A549 (cell line): Measurements from ENCODE around the gene PDGFD.

Experiments used
- BHLHE40 ChIP-seq: IDR thresholded peaks from 2 replicates; pipeline ENCODE4 v1.6.1; 2012; ENCODE audit warnings: low read depth, low read length, inconsistent platforms
- CEBPB ChIP-seq, 2 experiments: fragments of >200 bp in 1 of 2; sonication (Bioruptor Twin) in 1 of 2; formaldehyde crosslinking in 1 of 2; IDR thresholded peaks; 2 replicates each; pipeline ENCODE4 v1.6.1; 2012 to 2016
- EP300 ChIP-seq, 2 experiments: fragments of >200 bp; sonication (Bioruptor Twin); formaldehyde crosslinking; IDR thresholded peaks; 2 replicates in 1 of 2; 3 replicates in 1 of 2; pipeline ENCODE4 v1.6.1; 2016 to 2017
- KDM1A ChIP-seq: fragments of 200-600 bp; sonication (generic); IDR thresholded peaks from 2 replicates; pipeline ENCODE4 v1.6.1; 2016; ENCODE audit warnings: low read depth, mild to moderate bottlenecking
- MYC ChIP-seq: IDR thresholded peaks from 2 replicates; pipeline ENCODE4 v1.6.1; 2012; ENCODE audit warnings: mild to moderate bottlenecking, inconsistent platforms, low read length, improper control_type of control experiment, borderline replicate concordance
- NR3C1 ChIP-seq: fragments of >200 bp; sonication (Bioruptor Twin); formaldehyde crosslinking; IDR thresholded peaks from 3 replicates; pipeline ENCODE4 v1.6.1; 2017
- POLR2A ChIP-seq: IDR thresholded peaks from 2 replicates; pipeline ENCODE4 v1.6.1; 2012; ENCODE audit warnings: mild to moderate bottlenecking, low read length
- RAD21 ChIP-seq, 2 experiments: fragments of >200 bp in 1 of 2; sonication (Bioruptor Twin) in 1 of 2; formaldehyde crosslinking in 1 of 2; IDR thresholded peaks in 1 of 2; conservative IDR thresholded peaks in 1 of 2; 2 replicates in 1 of 2; 3 replicates in 1 of 2; pipeline ENCODE4 v1.6.1; 2012 to 2018; ENCODE audit warnings: inconsistent platforms in 1 of 2
- TF ChIP-seq, protein P1 (sequence below): fragments of >200 bp; sonication (Bioruptor Twin); formaldehyde crosslinking; IDR thresholded peaks from 3 replicates; pipeline ENCODE4 v1.5.1; 2016
- TF ChIP-seq, protein P2 (sequence below): fragments of 200-600 bp; sonication (generic); IDR thresholded peaks from 2 replicates; pipeline ENCODE4 v1.6.1; 2016; ENCODE audit warnings: antibody characterized with exemption, mild to moderate bottlenecking, moderate library complexity
- TF ChIP-seq, protein P3 (sequence below): fragments of 250-450 bp; sonication (Bioruptor Pico); IDR thresholded peaks from 2 replicates; pipeline ENCODE4 v1.5.0; 2021; ENCODE audit warnings: mild to moderate bottlenecking, moderate library complexity, borderline replicate concordance

DNA sequence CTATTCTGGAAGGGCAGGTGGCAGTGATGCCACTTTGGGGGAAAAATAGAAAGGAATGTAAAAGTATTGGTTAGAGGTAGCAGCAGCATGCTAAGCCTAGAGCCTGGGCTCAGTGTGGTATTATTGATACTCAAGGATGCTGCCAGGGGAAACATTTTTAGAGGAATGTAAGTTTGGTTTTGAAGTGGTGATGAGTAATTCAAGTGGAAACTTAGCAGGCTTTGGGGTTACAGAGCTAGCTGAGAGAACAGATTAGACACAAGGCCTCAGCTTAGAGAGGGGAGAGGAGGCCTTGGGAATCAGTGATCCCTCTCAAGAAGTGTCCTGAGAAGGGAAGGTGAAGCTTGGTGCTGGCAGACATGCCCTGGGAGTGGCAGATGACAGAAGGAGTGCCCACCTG, 160.5 kb downstream of the PDGFD start:
- TF ChIP-seq, protein P1, sequence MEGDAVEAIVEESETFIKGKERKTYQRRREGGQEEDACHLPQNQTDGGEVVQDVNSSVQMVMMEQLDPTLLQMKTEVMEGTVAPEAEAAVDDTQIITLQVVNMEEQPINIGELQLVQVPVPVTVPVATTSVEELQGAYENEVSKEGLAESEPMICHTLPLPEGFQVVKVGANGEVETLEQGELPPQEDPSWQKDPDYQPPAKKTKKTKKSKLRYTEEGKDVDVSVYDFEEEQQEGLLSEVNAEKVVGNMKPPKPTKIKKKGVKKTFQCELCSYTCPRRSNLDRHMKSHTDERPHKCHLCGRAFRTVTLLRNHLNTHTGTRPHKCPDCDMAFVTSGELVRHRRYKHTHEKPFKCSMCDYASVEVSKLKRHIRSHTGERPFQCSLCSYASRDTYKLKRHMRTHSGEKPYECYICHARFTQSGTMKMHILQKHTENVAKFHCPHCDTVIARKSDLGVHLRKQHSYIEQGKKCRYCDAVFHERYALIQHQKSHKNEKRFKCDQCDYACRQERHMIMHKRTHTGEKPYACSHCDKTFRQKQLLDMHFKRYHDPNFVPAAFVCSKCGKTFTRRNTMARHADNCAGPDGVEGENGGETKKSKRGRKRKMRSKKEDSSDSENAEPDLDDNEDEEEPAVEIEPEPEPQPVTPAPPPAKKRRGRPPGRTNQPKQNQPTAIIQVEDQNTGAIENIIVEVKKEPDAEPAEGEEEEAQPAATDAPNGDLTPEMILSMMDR, result no peak
- TF ChIP-seq POLR2A (no peak), NR3C1 (no peak), RAD21 (conservative IDR thresholded peaks at IDR 0.05 in 1 of 2, IDR thresholded peaks at IDR 0.05 in 1 of 2) (no peak), MYC (no peak), BHLHE40 (no peak), EP300 (IDR thresholded peaks at IDR 0.05) (no peak), KDM1A (no peak), CEBPB (IDR thresholded peaks at IDR 0.05) (no peak)
- TF ChIP-seq, protein P2, sequence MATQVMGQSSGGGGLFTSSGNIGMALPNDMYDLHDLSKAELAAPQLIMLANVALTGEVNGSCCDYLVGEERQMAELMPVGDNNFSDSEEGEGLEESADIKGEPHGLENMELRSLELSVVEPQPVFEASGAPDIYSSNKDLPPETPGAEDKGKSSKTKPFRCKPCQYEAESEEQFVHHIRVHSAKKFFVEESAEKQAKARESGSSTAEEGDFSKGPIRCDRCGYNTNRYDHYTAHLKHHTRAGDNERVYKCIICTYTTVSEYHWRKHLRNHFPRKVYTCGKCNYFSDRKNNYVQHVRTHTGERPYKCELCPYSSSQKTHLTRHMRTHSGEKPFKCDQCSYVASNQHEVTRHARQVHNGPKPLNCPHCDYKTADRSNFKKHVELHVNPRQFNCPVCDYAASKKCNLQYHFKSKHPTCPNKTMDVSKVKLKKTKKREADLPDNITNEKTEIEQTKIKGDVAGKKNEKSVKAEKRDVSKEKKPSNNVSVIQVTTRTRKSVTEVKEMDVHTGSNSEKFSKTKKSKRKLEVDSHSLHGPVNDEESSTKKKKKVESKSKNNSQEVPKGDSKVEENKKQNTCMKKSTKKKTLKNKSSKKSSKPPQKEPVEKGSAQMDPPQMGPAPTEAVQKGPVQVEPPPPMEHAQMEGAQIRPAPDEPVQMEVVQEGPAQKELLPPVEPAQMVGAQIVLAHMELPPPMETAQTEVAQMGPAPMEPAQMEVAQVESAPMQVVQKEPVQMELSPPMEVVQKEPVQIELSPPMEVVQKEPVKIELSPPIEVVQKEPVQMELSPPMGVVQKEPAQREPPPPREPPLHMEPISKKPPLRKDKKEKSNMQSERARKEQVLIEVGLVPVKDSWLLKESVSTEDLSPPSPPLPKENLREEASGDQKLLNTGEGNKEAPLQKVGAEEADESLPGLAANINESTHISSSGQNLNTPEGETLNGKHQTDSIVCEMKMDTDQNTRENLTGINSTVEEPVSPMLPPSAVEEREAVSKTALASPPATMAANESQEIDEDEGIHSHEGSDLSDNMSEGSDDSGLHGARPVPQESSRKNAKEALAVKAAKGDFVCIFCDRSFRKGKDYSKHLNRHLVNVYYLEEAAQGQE, result no peak
- TF ChIP-seq, protein P3, sequence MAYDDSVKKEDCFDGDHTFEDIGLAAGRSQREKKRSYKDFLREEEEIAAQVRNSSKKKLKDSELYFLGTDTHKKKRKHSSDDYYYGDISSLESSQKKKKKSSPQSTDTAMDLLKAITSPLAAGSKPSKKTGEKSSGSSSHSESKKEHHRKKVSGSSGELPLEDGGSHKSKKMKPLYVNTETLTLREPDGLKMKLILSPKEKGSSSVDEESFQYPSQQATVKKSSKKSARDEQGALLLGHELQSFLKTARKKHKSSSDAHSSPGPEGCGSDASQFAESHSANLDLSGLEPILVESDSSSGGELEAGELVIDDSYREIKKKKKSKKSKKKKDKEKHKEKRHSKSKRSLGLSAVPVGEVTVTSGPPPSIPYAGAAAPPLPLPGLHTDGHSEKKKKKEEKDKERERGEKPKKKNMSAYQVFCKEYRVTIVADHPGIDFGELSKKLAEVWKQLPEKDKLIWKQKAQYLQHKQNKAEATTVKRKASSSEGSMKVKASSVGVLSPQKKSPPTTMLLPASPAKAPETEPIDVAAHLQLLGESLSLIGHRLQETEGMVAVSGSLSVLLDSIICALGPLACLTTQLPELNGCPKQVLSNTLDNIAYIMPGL (CRISPR knock-in tag), result no peak
